WERI-Rb-1 (cell line): ENCODE measurements around the gene PCDH9.

Experiments used
- DNase-seq: peaks from one replicate; pipeline ENCODE4 v3.0.0-alpha.2; 2020
- H3K27ac ChIP-seq: fragments of 250-450 bp; sonication (Bioruptor Pico); 2 replicates; pipeline ENCODE4 v1.5.1; 2020; ENCODE audit warnings: mild to moderate bottlenecking, moderate library complexity
- H3K27me3 ChIP-seq: fragments of 250-450 bp; sonication (Bioruptor Pico); 2 replicates; pipeline ENCODE4 v1.5.1; 2021; ENCODE audit warnings: mild to moderate bottlenecking, low read depth, moderate library complexity; ENCODE audit not compliant: insufficient read depth, severe bottlenecking
- H3K36me3 ChIP-seq: fragments of 250-450 bp; sonication (Bioruptor Pico); 2 replicates; pipeline ENCODE4 v1.5.1; 2020; ENCODE audit warnings: mild to moderate bottlenecking, moderate library complexity
- H3K4me3 ChIP-seq: 2 replicates; pipeline ENCODE4 v1.5.1; 2011; ENCODE audit warnings: low read depth, mild to moderate bottlenecking, control low read depth, low read length
- H3K9me3 ChIP-seq: fragments of 250-450 bp; sonication (Bioruptor Pico); 2 replicates; pipeline ENCODE4 v1.5.1; 2021; ENCODE audit warnings: mild to moderate bottlenecking, moderate library complexity; ENCODE audit not compliant: severe bottlenecking
- CTCF ChIP-seq: IDR thresholded peaks from 2 replicates; pipeline ENCODE4 v1.5.1; 2011; ENCODE audit warnings: low read depth, mild to moderate bottlenecking, control low read depth, inconsistent platforms, low read length

The PCDH9 gene

GRCh38 chr13:67095621-67096020 lies 134.5 kb downstream of the PCDH9 start:
- Histone ChIP-seq H3K36me3 (no peaks in the 10 kb centered on the region), H3K4me3 (no peak overlapping the region), H3K27me3 (no peaks in the 10 kb centered on the region), H3K9me3 (no peaks in the 10 kb centered on the region), H3K27ac (no peak overlapping the region)
- TF ChIP-seq CTCF = no peak
- DNase-seq = no peak

DNA sequence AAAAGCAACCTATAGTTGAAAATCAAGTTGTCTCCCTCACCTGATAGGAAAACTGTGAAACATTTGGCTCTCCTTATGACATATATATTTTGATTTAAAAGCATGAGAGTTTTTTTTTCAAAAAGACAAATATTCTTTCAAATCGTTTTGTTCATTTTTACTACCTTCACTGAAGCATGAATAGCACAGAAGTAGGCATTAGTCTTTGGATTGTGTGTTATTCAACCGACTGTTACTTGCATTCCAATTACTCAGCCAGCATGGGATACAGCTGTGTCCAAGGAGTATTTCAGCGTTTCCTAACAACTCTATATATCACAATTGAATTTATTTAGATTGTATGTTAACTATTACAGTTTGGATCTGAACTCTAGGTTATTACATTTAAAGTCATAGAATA lies 135.2 kb downstream of the PCDH9 start:
- Histone ChIP-seq H3K9me3 (no peaks in the 10 kb centered on the region), H3K36me3 (no peaks in the 10 kb centered on the region), H3K4me3 (no peak overlapping the region), H3K27ac (no peak overlapping the region), H3K27me3 (no peaks in the 10 kb centered on the region)
- no peak for TF ChIP-seq CTCF
- DNase-seq = no peak

- H3K27me3 ChIP-seq = no peaks in the 10 kb centered on the region
- H3K27ac ChIP-seq = no peak overlapping the region
- no peaks in the 10 kb centered on the region for H3K36me3 ChIP-seq
- no peak for DNase-seq
- no peak overlapping the region for H3K4me3 ChIP-seq
- no peaks in the 10 kb centered on the region for H3K9me3 ChIP-seq
- no peak for TF ChIP-seq CTCF
Measured at GRCh38 chr13:67094078-67094477, 136.1 kb downstream of the PCDH9 start.

- H3K27ac ChIP-seq = no peak overlapping the region
- TF ChIP-seq CTCF = no peak
Measured at GRCh38 chr13:67091603-67092002, 138.5 kb downstream of the PCDH9 start.

GRCh38 chr13:67090856-67091255 lies 139.3 kb downstream of the PCDH9 start:
- H3K9me3 ChIP-seq = no peaks in the 10 kb centered on the region
- H3K4me3 ChIP-seq = no peak overlapping the region
- TF ChIP-seq CTCF = no peak
- H3K27ac ChIP-seq = no peak overlapping the region
- DNase-seq = no peak
- no peaks in the 10 kb centered on the region for H3K27me3 ChIP-seq
- H3K36me3 ChIP-seq = no peaks in the 10 kb centered on the region

More at GRCh38 chr13:67091603-67092002, 138.5 kb downstream of the PCDH9 start:
- Histone ChIP-seq H3K27me3 (no peaks in the 10 kb centered on the region), H3K9me3 (no peaks in the 10 kb centered on the region), H3K4me3 (no peak overlapping the region), H3K36me3 (no peaks in the 10 kb centered on the region)
- DNase-seq = no peak

- no peak for TF ChIP-seq CTCF
- no peak for DNase-seq
Measured at GRCh38 chr13:67087527-67087926, 142.6 kb downstream of the PCDH9 start.

More at GRCh38 chr13:67087527-67087926, 142.6 kb downstream of the PCDH9 start:
- Histone ChIP-seq H3K36me3 (no peaks in the 10 kb centered on the region), H3K4me3 (no peak overlapping the region), H3K27me3 (no peaks in the 10 kb centered on the region), H3K27ac (no peak overlapping the region), H3K9me3 (no peaks in the 10 kb centered on the region)
